GM21786 (cell line): ENCODE measurements around the gene WDR44.
A peak's percentile ranks its signal among the peaks of the same experiment; 100 is the strongest.
"Not testable (repeated sequence)": the region's sequence is repeated elsewhere in the genome, so short reads cannot be mapped to it uniquely, and the experiment has no call there.

ENCODE experiments used
- ATAC-seq: cut with Tn5 transposase; IDR thresholded peaks from one replicate; pipeline ENCODE4 v1.9.1; 2021; ENCODE audit not compliant: unreplicated experiment

WDR44 gene

DNA sequence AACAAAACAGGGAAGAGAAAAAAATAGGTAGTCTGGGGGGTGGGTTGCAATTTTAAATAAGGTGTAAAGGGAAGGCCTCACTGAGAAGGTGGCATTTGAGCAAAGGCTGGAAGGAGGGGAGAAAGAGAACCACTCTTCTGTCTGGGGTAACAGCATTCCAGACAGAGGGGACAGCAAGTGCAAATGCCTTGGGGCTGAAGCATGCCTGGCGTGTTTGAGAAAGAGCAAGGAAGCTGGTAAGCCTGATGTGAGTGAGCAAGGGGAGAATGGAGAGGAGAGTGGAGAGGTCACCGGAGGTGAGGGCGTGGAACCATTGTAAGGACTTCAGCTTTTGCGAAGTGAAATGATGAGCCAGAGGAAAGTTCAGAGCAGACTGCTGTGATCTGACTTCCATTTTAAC, 130.0 kb downstream of the WDR44 start:
- ATAC-seq = no peak

- no peak for ATAC-seq
These were observed 134.3 kb downstream of the WDR44 start for GRCh38 chrX:118480172-118480571.

GRCh38 chrX:118482384-118482783, 136.5 kb downstream of the WDR44 start:
- not testable (repeated sequence) for ATAC-seq

DNA sequence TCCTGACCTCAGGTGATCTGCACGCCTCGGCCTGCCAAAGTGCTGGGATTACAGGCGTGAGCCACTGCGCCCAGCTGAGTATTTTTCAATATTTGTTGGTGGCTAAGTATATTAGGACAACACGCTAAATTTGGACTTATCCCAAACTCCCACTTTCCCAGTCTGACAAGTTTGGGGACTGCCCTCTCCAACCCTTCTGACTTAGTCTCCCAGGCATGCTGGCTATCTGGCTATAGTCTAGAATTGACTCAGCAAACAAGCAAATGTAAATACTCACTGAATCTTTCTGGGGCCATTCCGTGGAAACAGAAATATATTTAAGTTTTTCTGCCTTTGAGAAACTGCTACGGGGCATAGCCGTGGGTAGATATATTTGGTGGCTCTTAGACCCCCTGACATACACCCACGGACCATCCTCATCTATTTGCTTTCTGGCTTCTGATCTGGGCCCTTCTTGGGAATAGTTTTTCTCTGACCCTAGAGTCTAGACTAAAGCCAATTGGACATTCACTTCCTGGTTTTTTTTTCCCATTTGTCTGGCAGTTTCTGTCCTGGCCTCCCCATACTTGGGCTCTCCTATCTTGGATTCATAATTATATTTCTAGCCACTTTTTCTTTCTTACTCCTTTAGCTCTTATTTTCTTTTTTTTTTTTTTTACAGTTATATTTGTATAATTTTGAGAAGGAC, 138.5 kb downstream of the WDR44 start:
- ATAC-seq = no peak

- not testable (repeated sequence) for ATAC-seq
These were observed 140.8 kb downstream of the WDR44 start for GRCh38 chrX:118486693-118487092.

- no peak for ATAC-seq
These were observed 147.1 kb downstream of the WDR44 start for GRCh38 chrX:118493016-118493415.

GRCh38 chrX:118493653-118494297, 147.9 kb downstream of the WDR44 start:
- no peak for ATAC-seq

- peak; percentile 64 for ATAC-seq
These were observed 149.4 kb downstream of the WDR44 start, which contains the start of gene DOCK11 for GRCh38 chrX:118495061-118495921. Gene DOCK11 (plus strand): TSS chrX:118495815. CDS start chrX:118495972, 157 bp downstream.

DNA sequence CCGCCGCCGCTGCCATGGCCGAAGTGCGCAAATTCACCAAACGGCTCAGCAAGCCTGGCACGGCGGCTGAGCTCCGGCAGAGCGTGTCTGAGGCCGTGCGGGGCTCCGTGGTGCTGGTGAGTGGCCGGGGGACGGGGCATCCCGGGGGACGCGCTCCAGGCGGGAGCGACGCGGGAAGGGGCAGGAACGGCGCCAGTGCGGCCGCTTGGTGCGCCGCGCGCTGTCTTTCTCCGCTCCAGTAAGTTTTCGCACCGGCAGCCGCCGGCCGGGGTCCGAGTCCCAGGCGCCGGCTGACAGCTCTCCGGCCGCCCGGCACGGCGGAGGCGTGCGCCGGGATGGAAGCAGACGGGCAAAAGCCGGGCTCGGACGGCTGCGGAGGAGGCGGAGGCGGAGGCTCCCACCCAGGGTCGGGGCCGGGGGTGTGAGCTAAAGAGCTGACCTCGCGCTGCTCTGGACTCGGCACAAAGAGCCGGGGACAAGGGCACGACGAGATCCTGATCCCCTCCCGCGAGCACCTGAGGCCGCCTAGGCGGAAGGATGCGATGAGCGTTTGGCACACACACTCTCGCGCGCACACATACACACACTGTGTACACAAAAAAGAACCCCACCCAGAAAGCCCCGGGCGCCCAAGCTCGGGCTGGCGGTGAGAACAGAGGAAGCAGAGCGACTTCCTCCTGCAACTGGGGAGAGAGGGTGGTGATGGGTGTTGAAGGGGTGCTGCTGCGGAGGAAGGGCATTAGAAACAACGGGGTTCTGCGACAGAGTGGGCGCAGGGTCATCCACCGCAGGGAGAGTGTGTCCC, 150.3 kb downstream of the WDR44 start:
- ATAC-seq = peak; percentile 51

DNA sequence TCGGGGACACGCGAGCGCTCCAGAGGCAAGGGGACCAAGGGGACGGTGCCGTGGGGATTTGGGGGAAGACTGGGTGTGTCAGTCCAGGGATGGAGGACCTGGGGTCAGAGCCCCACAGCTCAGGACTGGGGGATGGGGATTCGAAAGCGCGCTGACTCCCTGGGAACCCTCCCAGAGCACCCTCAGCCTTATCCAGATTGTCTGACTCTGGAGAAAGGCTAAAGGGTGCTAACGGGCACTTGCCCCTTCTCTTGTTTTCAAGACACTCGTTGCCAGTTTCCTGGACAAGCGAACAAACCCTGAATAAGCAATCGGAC, 150.8 kb downstream of the WDR44 start:
- ATAC-seq = peak; percentile 8

DNA sequence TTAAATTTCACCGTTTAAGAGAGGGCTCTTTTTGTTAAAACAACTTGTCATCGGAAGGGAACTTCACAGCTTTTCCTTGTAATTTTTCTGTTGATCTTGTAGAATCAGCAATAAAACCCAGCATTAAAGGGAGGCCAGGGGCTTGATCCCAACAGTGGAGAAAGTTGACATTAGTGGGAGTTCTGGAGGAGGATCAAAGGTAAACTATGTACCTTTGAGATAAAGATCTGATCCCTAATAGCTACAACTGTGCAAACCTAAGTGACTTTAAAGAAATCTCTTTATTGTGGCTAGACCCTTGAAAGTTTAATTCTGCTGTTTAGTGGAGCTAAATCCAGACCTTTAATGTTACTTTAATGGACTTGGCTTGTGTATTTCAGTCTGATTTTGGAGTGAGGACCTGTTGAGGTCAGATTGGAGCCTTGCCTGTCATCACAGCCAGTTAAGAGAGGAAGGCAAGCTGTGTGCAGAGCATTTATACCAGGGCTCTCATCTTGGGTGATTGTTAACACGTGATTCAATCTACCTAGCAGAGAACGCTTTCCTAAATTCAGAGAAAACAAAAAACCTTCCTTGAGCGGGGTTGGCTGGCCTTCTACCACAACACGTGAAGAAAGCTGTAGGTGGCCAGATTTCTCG, 151.4 kb downstream of the WDR44 start:
- no peak for ATAC-seq

GRCh38 chrX:118498351-118498750, 152.4 kb downstream of the WDR44 start:
- no peak for ATAC-seq

DNA sequence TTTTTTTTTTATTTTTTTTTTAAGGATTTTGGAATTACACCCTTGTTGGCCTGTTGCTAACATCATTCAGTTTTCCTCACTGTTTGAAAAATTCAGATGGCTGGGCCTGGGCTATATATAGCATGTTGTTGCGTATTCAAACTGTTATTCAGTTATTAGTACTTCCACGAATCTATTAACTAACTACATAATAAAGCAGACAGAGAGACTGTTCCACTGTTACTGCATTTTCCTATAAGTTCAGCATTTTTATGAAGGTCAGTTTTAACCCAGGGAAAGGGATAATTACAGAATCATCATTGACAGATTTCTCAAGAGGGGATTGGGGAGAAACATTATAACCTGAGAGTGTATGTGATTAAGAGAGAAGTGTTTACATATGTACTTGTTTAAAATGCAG, 152.8 kb downstream of the WDR44 start:
- ATAC-seq = no peak

DNA sequence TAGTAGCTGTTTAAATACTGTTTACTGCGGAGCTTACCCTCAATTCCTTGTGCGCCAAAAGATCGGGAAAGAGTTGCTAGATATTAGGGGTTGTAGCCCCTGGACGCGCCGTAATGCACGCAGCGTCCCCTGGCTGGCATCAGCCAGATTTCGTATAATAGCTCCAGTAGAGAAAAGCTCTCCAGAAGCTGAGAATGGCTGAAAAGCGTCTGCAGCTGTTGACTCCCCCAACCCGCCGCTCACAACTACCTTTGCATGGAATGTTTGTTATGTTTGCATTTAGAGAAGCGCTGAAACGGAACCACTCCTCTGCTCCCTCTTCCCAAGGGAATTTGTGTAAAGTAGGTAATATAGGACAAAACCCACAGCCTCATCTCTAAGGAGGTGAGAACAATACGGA, 153.4 kb downstream of the WDR44 start:
- ATAC-seq = no peak
